H54 (cell line): ENCODE results near the gene TMEM223.
A peak's percentile ranks its signal among the peaks of the same experiment; 100 is the strongest.

Experiments used
- DNase-seq: peaks from one replicate; pipeline ENCODE4 v3.0.0; 2011; ENCODE audit warnings: low spot score, mixed read lengths; ENCODE audit not compliant: insufficient read length
- FAIRE-seq: peaks from 3 replicates; lab custom pipeline; 2011; peaks lifted over from hg19 to GRCh38; lab: Jason Lieb, UNC
- POLR2A ChIP-seq: IDR thresholded peaks from 2 replicates; pipeline ENCODE4 v1.6.1; 2011; ENCODE audit warnings: low read depth, mild to moderate bottlenecking, low read length

The TMEM223 gene

GRCh38 chr11:62811659-62812058 is 19.9 kb upstream of the TMEM223 start:
- no peak for TF ChIP-seq POLR2A
- DNase-seq: no peak
- FAIRE-seq: no peak

GRCh38 chr11:62810748-62811147 is 18.9 kb upstream of the TMEM223 start:
- no peak for TF ChIP-seq POLR2A
- no peak for FAIRE-seq

GRCh38 chr11:62806611-62807121 is 14.9 kb upstream of the TMEM223 start:
- FAIRE-seq: no peak
- TF ChIP-seq POLR2A: no peak
- no peak for DNase-seq

More at GRCh38 chr11:62810748-62811147, 18.9 kb upstream of the TMEM223 start:
- DNase-seq: no peak

GRCh38 chr11:62805961-62806441 is 14.2 kb upstream of the TMEM223 start:
- FAIRE-seq (no peak), DNase-seq (no peak)
- TF ChIP-seq POLR2A: no peak

- DNase-seq (peak; percentile 85), FAIRE-seq (no peak)
- peak; percentile 100 for TF ChIP-seq POLR2A
Observed at GRCh38 chr11:62805076-62805892, 13.5 kb upstream of the TMEM223 start, which contains the start of gene NXF1. NXF1 (minus strand) TSS chr11:62805440; CDS start chr11:62805356, 84 bp downstream.

- FAIRE-seq: no peak
- peak; percentile 29 for DNase-seq
- no peak for TF ChIP-seq POLR2A
Observed at GRCh38 chr11:62804310-62805075, 12.7 kb upstream of the TMEM223 start.

- DNase-seq (no peak), FAIRE-seq (no peak)
- TF ChIP-seq POLR2A: no peak
Observed at GRCh38 chr11:62801071-62801470, 9.3 kb upstream of the TMEM223 start.

GRCh38 chr11:62799486-62799885 is 7.7 kb upstream of the TMEM223 start:
- DNase-seq (no peak), FAIRE-seq (no peak)
- no peak for TF ChIP-seq POLR2A

- no peak for FAIRE-seq
- no peak for DNase-seq
- TF ChIP-seq POLR2A: no peak
Observed at GRCh38 chr11:62796281-62796680, 4.5 kb upstream of the TMEM223 start.

- no peak for TF ChIP-seq POLR2A
- FAIRE-seq: no peak
- DNase-seq: no peak
Observed at GRCh38 chr11:62794201-62794775, 2.5 kb upstream of the TMEM223 start.

GRCh38 chr11:62792202-62792575 is 383 bp upstream of the TMEM223 start:
- TF ChIP-seq POLR2A: no peak
- FAIRE-seq (no peak), DNase-seq (no peak)

- TF ChIP-seq POLR2A: no peak
- no peak for DNase-seq
- FAIRE-seq: no peak
Observed at GRCh38 chr11:62789576-62789975, 2.2 kb downstream of the TMEM223 start.

- DNase-seq (no peak), FAIRE-seq (no peak)
- no peak for TF ChIP-seq POLR2A
Observed at GRCh38 chr11:62788991-62789390, 2.8 kb downstream of the TMEM223 start.

GRCh38 chr11:62787005-62787759 is 4.6 kb downstream of the TMEM223 start, which contains the start of gene TMEM179B:
TMEM179B (plus strand) TSS chr11:62787402; CDS start chr11:62787432, 30 bp downstream.
- DNase-seq (peak; percentile 89), FAIRE-seq (no peak)
- TF ChIP-seq POLR2A: peak; percentile 96
